ENCODE results near the gene ANKZF1.

DNA sequence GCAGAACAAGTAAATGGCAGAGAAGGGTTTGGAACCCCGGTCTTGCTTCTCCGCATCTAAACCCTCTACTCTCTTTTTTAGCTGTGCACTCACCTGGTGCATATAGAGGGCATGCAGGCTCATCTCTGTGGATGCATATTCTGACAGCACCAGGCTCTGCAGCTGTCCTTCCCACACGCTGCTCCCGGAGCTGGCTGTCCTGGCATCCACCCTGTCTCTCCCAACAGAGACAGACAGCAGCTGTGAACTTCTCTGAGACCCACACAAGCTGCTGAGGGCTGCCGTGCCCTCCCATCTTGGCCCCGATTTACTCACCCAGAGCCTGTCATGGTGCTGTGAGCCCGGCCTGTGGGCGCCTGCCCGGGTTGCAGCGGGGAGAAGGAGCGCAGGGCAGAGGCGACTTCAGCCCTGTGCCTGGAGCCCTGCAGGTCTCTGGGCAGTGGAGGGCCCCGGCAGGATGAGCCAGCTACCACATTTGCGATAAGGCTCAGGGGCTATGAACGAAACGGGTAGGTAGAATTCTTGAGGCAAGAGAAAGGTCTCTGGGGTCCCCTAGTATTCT lies 7.6 kb upstream of the ANKZF1 start:
- no peak for TF ChIP-seq EZH2 (IDR thresholded peaks at IDR 0.05)
- no peak for TF ChIP-seq POLR2AphosphoS5 (IDR thresholded peaks at IDR 0.05; ENCODE audit: borderline replicate concordance, low read depth, low read length)
